Ovary (tissue), 3 donors: ENCODE results near the gene KL.

Source experiments
- CTCF ChIP-seq, 3 donors: fragments of 450-650 bp in 2 of 3; fragments of 200-600 bp in 1 of 3; IDR thresholded peaks; one replicate each; pipeline versions ENCODE4 v1.5.1 to v1.8.0; 2016 to 2022; ENCODE audit warnings: antibody characterized with exemption in 3 of 3, mild to moderate bottlenecking in 1 of 3
- EP300 ChIP-seq: sonication (generic); formaldehyde crosslinking; IDR thresholded peaks from one replicate; pipeline ENCODE4 v1.6.1; 2017; ENCODE audit warnings: antibody characterized with exemption
- POLR2A ChIP-seq: fragments of 450-650 bp; IDR thresholded peaks from one replicate; pipeline ENCODE4 v1.6.1; 2017; ENCODE audit warnings: antibody characterized with exemption, mild to moderate bottlenecking, moderate library complexity
- donor health status: DM: no; HTN: no; CAD: no.

GRCh38 chr13:33052506-33053280 is 36.5 kb downstream of the KL start:
- TF ChIP-seq CTCF (IDR thresholded peaks at IDR 0.05) (no peak), POLR2A (no peak), EP300 (no peak)
